Activated naive CD8-positive, alpha-beta T cell (primary cell): ENCODE measurements around the gene C12orf76.
"Not testable (repeated sequence)": the region's sequence is repeated elsewhere in the genome, so short reads cannot be mapped to it uniquely, and the experiment has no call there.

Experiments used
- H3K27ac Mint-ChIP-seq: one replicate; pipeline ENCODE4 v1.8.0; 2021; ENCODE audit warnings: mixed read lengths
- H3K27me3 Mint-ChIP-seq: one replicate; pipeline ENCODE4 v1.8.0; 2021; ENCODE audit warnings: mixed read lengths
- H3K36me3 Mint-ChIP-seq: one replicate; pipeline ENCODE4 v1.8.0; 2021; ENCODE audit warnings: mixed read lengths
- H3K4me1 Mint-ChIP-seq: one replicate; pipeline ENCODE4 v1.8.0; 2021; ENCODE audit warnings: low read depth, mixed read lengths
- H3K4me3 Mint-ChIP-seq: one replicate; pipeline ENCODE4 v1.8.0; 2021; ENCODE audit warnings: mild to moderate bottlenecking, mixed read lengths
- H3K9me3 Mint-ChIP-seq: one replicate; pipeline ENCODE4 v1.8.0; 2021; ENCODE audit warnings: low read depth, mixed read lengths

Gene C12orf76

DNA sequence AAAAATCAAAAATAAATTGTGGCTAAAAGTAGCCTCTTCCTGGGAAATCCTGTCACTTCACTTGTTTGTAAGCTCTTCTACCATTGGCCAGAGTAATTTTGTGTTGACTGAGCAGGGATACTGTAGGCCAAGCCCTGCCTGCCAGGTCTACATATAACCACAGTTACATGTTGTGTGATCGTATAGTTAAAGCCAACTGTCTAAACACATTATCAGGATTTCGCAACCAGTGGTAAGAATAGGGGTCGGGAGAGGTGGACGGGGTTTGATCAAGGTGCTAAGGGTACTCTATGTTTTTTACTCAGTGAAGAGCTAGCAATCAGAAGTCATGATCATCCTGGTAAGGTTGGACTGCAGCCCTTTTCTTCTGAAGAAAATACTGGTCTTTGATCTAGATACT lies 35.7 kb downstream of the C12orf76 start:
- H3K27ac Mint-ChIP-seq: peak overlapping the region; percentile 70
- no peak overlapping the region for H3K4me3 Mint-ChIP-seq
- H3K4me1 Mint-ChIP-seq: peaks cover 50% of the 10 kb centered on the region
- no peaks in the 10 kb centered on the region for H3K9me3 Mint-ChIP-seq
- H3K36me3 Mint-ChIP-seq: peaks cover 6% of the 10 kb centered on the region
- no peaks in the 10 kb centered on the region for H3K27me3 Mint-ChIP-seq

DNA sequence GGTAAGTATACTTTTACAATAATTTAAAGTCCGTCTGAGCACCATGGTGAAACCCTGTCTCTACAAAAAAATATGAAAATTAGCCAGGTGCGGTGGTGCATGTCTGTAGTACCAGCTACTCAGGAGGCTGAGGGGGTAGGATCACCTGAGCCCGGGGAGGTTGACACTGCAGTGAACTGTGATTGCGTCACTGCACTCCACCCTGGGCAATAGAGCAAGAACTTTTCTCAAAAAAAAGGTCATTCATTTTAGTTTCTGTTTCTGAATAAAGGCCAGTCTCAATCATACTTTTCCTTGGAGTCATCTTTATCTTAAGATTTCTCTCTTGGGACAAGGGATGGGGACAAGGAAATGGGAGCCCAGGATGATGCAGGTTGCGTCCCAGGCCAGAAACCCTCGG lies 36.2 kb downstream of the C12orf76 start:
- H3K36me3 Mint-ChIP-seq: peaks cover 6% of the 10 kb centered on the region
- H3K9me3 Mint-ChIP-seq: no peaks in the 10 kb centered on the region
- H3K27ac Mint-ChIP-seq: no peak overlapping the region
- no peak overlapping the region for H3K4me3 Mint-ChIP-seq
- no peaks in the 10 kb centered on the region for H3K27me3 Mint-ChIP-seq
- peaks cover 52% of the 10 kb centered on the region for H3K4me1 Mint-ChIP-seq

DNA sequence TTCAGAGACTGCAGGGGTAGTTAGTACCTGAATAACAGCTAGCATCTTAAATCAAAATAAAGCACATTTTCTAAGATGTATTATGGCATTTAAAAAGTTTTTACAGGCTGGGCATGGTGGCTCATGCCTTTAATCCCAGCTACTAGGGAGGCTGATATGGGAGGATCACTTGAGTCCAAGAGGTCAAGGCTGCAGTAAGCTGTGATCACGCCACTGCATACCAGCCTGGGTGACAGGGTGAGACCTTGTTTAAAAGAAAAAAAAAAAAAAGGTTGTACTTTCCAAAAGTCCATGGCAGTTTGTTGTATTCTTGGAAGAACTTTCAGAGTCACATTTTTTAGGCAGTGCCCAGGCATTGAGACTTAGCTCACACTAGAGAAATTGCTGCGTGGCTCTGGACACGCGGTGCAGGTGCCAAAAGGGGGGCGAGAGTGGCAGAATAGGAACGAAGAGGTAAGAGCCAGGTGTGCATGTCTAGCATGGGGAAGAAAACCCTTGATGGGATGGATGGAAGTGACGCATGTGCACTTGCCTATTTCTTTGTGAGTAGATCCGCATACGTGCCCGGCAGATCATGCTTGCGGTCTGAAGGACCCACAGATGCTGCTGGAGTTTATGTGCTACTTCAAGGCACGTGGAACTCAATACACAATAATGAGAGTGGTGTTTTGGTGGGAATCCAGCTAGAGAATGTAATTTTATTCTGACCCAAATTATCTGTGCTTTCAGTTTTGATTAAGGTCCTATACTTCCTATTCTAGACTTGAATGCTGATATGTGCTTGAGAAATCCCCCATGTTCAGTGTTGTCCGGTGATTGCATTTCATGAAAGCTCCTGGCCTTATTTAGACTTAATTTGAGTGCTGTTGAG lies 37.2 kb downstream of the C12orf76 start:
- H3K4me3 Mint-ChIP-seq: no peak overlapping the region
- no peaks in the 10 kb centered on the region for H3K9me3 Mint-ChIP-seq
- peaks cover 58% of the 10 kb centered on the region for H3K4me1 Mint-ChIP-seq
- H3K36me3 Mint-ChIP-seq: peaks cover 8% of the 10 kb centered on the region
- peak overlapping the region; percentile 73 for H3K27ac Mint-ChIP-seq
- H3K27me3 Mint-ChIP-seq: no peaks in the 10 kb centered on the region

DNA sequence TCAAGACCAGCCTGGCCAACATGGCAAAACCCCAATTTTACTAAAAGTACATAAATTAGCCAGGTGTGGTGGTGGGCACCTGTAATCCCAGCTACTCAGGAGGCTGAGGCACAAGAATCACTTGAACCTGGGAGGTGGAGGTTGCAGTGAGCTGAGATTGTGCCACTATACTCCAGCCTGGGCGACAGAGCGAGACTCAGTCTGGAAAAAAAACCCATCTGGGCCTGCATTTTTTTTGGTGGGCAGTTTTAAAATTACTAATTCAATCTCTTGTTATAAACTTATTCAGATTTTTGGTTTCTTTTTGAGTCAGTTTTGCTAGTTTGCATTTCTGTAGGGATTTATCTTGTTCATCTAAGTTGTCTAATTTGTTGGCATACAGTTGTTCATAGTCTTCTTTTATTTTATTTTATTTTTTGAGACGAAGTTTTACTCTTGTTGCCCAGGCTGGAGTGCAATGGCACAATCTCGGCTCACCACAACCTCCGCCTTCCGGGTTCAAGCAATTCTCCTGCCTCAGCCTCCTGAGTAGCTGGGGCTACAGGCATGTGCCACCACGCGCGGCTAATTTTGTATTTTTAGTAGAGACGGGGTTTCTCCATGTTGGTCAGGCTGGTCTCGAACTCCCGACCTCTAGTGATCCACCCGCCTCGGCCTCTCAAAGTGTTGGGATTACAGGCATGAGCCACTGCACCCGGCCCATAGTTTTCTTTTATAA lies 39.5 kb downstream of the C12orf76 start:
- not testable (repeated sequence) for H3K9me3 Mint-ChIP-seq, H3K36me3 Mint-ChIP-seq, H3K4me3 Mint-ChIP-seq, H3K27me3 Mint-ChIP-seq
- Mint-ChIP-seq H3K27ac (peak overlapping the region; percentile 87), H3K4me1 (peaks cover 68% of the 10 kb centered on the region)

DNA sequence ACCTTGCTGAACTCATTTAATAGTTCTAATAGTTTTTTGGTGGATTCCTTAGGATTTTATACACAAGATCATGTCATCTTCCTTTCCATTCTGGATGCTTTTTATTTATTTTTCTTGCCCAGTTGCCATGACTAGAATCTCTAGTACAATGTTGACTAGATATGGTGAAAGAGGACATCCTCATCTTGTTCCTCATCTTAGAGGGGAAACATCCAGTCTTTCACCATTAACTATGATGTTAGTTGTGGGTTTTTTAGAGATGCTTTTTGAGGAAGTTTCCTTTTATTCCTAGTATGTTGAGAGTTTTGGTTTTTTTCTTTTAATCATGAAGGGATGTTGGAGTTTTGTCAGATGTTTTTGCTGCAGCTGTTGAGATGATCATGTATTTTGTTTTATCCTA lies 40.4 kb downstream of the C12orf76 start:
- H3K27me3 Mint-ChIP-seq: no peaks in the 10 kb centered on the region
- peaks cover 72% of the 10 kb centered on the region for H3K4me1 Mint-ChIP-seq
- peaks cover 8% of the 10 kb centered on the region for H3K36me3 Mint-ChIP-seq
- peak overlapping the region; percentile 78 for H3K27ac Mint-ChIP-seq
- peak overlapping the region; percentile 20 for H3K4me3 Mint-ChIP-seq
- no peaks in the 10 kb centered on the region for H3K9me3 Mint-ChIP-seq

DNA sequence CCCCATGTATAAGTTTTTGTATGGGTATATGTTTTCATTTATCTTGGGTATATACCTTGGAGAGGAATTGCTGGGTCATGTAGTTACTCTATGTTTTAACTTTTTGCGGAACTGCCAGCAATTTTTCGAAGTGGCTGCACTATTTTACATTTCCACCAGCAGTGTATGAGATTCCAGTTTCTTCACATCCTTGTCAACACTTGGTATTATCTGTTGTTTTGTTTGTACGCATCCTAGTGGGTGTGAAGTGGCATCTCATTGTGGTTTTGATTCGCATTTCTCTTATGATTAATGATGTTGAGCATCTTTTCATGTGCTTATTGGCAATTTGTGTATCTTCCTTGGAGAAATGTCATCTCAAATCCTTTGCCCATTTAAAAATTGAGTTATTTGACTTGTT lies 42.2 kb downstream of the C12orf76 start:
- Mint-ChIP-seq H3K36me3 (peaks cover 8% of the 10 kb centered on the region), H3K4me1 (peaks cover 70% of the 10 kb centered on the region), H3K4me3 (peak overlapping the region; percentile 18), H3K27me3 (no peaks in the 10 kb centered on the region), H3K27ac (no peak overlapping the region), H3K9me3 (no peaks in the 10 kb centered on the region)

DNA sequence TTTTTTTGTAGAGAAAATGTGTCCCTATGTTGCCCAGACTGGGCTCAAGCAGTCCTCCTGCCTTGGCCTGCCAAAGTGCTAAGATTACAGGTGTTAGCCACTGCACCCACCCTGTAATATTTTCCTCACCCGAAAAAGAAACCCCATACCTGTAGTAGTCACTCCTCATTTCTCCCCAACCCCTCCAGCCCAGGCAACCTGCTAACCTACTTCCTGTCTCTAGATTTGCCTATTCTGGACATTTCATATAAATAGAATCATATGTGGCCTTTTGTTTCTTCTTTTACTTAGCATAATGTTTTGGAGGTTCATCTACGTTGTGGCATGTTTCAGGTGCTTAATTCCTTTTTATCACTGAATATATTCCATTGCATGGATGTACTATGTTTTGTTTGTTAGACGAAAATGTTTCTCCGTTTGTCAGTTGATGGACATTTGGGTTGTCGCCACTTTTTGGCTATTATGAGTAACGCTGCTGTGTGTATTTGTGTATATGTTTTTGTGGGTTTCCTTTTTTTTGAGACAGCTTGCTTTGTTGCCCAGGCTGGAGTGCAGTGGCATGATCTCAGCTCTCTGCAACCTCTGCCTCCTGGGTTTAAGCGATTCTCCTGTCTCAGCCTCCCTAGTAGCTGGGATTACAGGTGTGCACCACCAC lies 42.9 kb downstream of the C12orf76 start:
- H3K27me3 Mint-ChIP-seq: no peaks in the 10 kb centered on the region
- H3K36me3 Mint-ChIP-seq: peaks cover 10% of the 10 kb centered on the region
- no peaks in the 10 kb centered on the region for H3K9me3 Mint-ChIP-seq
- H3K4me1 Mint-ChIP-seq: peaks cover 70% of the 10 kb centered on the region
- peak overlapping the region; percentile 56 for H3K4me3 Mint-ChIP-seq
- H3K27ac Mint-ChIP-seq: peak overlapping the region; percentile 36

DNA sequence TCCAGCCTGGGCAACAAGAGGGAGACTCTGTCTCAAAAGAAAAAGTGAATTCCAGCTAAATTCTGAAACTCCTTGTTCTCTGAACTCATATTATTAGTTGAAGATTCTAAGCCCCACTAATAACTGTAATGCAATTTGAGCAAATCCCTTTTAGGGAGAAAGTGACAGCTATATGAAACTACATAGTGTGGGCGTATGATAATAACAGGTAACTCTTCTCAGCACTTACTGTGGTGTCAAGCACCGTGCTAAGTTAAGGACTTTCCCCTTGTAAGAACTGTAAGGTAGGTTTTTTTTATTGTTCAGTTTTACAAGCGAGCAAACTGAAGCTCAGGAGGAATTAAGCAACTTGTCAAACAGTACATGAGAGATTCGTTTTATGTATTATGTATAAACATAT lies 43.7 kb downstream of the C12orf76 start:
- H3K4me1 Mint-ChIP-seq: peaks cover 70% of the 10 kb centered on the region
- H3K4me3 Mint-ChIP-seq: peak overlapping the region; percentile 56
- no peaks in the 10 kb centered on the region for H3K27me3 Mint-ChIP-seq
- H3K27ac Mint-ChIP-seq: peak overlapping the region; percentile 82
- H3K9me3 Mint-ChIP-seq: no peaks in the 10 kb centered on the region
- peaks cover 10% of the 10 kb centered on the region for H3K36me3 Mint-ChIP-seq

DNA sequence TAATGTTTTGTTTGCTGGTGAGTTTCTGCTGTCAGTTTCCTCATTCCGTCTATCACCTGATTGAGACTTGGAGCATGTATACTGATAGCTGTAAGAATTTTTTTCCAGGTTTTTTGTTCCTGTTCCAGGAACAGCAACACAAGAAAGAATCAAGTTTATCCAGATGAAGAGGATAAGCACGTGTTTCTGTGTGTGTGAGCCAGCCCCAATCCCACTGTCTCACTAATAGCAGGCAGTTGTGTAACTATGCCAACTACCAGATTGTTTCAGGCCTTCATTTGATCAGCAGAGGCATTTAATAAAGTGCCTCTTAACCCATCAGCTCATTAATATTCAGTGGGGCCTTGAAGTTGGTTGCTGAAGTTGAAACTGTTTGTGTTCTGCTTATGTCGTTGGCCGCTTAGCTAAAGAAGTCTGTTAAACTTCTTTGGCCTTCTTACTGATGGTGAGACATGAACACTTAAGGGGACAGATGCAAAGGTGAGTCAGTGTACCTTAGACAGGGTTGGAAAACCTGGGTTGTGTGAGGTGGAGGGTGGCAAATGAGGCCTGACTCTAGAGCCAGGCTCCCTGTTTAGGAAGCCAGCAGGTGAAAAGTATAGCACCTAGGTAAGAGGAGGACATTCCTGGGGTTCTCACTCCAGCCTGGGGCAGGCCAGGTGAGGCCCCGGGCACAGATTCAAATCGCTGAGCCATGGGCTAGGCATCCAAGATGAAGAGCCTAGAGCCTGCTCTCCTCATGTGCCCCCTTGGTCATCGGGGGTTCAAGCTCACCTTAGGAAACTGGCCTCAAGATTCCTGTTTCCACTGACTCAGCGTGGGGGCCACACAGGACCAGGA lies 45.4 kb downstream of the C12orf76 start:
- H3K27me3 Mint-ChIP-seq: no peaks in the 10 kb centered on the region
- peaks cover 67% of the 10 kb centered on the region for H3K4me1 Mint-ChIP-seq
- H3K36me3 Mint-ChIP-seq: peaks cover 5% of the 10 kb centered on the region
- H3K27ac Mint-ChIP-seq: peak overlapping the region; percentile 89
- H3K4me3 Mint-ChIP-seq: no peak overlapping the region
- H3K9me3 Mint-ChIP-seq: no peaks in the 10 kb centered on the region

DNA sequence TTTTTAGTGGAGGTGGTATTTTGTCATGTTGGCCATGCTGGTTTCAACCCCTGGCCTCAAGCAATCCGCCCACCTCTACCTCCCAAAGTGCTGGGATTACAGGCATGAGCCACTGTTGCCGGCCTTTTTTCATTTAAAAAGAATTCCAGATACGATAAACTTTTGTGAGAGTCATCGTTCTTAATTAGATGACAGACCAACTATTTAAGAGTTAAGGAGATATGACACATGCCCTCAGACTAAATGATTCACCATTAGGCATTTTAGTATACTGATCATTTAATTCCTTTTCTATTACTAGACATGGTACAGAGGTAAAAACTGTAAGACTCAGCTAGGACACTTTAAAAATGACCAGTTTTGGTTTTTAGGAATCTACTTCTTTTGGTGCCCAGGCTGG lies 46.7 kb downstream of the C12orf76 start:
- Mint-ChIP-seq H3K36me3 (peaks cover 2% of the 10 kb centered on the region), H3K4me3 (peak overlapping the region; percentile 99), H3K27ac (peak overlapping the region; percentile 79), H3K4me1 (peaks cover 68% of the 10 kb centered on the region), H3K27me3 (no peaks in the 10 kb centered on the region), H3K9me3 (no peaks in the 10 kb centered on the region)

DNA sequence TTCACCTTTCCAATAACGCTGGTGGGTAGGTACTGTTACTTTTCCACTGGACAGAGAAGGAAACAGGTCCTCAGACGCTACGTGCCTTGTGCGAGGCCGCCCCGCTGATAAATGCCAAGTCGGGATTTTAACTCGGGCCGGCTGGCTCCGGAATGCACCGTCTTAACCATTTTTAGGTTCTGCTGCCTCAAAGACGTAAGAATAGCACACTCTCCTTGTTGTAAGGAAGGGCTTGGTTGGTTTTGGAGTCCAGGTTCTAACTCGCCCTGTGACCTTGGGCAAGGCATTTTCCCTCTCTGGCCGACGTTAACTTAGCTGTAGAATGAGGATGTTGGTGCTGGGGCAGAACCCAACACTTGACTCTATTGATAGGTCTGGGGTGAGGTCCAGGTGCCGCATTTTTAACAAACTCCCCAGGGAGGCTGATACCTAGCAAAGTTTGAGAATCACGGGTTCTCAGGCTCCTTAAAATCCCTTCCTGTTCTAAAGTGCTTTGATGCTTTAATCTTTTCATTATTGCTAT lies 48.3 kb downstream of the C12orf76 start:
- H3K36me3 Mint-ChIP-seq: peaks cover 2% of the 10 kb centered on the region
- H3K27ac Mint-ChIP-seq: peak overlapping the region; percentile 94
- H3K9me3 Mint-ChIP-seq: no peaks in the 10 kb centered on the region
- H3K4me1 Mint-ChIP-seq: peaks cover 66% of the 10 kb centered on the region
- H3K27me3 Mint-ChIP-seq: no peaks in the 10 kb centered on the region
- H3K4me3 Mint-ChIP-seq: peak overlapping the region; percentile 99

DNA sequence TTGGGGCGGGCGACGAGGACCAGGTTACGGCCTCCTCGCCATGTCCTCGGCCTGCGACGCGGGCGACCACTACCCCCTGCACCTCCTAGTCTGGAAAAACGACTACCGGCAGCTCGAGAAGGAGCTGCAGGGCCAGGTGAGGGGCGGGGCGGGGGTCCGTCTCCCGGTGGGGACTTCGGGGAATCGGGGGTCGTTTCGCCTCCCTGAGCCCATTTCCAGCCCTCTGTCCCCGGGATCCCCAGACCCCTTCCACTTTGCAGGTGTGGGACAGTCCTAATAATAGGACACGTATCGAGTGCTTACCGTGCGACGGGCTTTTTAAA lies 48.7 kb downstream of the C12orf76 start:
- peaks cover 66% of the 10 kb centered on the region for H3K4me1 Mint-ChIP-seq
- no peaks in the 10 kb centered on the region for H3K9me3 Mint-ChIP-seq
- H3K36me3 Mint-ChIP-seq: peaks cover 2% of the 10 kb centered on the region
- H3K27ac Mint-ChIP-seq: peak overlapping the region; percentile 94
- no peaks in the 10 kb centered on the region for H3K27me3 Mint-ChIP-seq
- H3K4me3 Mint-ChIP-seq: peak overlapping the region; percentile 99

DNA sequence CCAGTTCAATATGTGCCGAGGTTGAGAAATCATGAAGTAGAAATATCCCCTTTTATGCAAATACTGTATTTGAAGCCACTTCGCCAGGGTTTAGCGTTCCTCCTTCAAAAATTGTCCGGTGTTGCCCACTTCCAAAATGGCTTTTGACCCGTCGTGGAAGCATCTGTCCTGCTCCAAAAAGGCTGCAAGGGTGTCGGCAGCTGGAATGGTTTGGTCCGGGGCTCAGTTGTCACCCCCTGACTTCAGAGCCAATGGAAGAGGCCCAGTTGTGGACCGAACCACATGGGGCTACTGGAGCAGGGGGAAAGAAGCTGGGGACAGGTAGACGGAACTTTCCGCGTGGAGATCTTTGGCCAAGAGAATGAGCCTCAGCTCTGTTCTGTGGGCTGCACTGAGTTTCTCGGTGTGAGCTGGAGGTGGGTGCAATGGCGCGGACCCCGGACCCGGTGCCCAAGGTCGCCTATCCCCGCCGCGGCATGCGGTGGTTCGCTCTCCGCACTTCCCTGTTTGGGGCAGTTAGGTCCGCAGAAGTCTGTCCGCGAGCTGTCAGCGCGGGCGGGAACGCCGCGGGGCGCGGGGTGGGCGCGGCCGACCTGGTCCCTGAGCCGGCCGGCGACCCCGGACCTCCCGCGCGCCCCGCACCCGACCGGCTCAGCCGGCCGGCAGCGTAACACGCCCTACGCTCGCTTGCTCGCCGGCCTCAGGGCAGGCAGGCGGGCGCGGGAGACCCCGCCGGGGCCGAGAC lies 49.2 kb downstream of the C12orf76 start, which contains the start of gene ANKRD13A:
ANKRD13A (plus strand) TSS at position 527 of the 745 bp plus-strand sequence. CDS start 259 bp downstream, outside the sequence.
- H3K4me3 Mint-ChIP-seq: peak within 1 kb of the TSS; percentile 99
- H3K36me3 Mint-ChIP-seq: peaks cover 2% of the 10 kb centered on the region
- peaks cover 66% of the 10 kb centered on the region for H3K4me1 Mint-ChIP-seq
- no peaks in the 10 kb centered on the region for H3K9me3 Mint-ChIP-seq
- peak within 1 kb of the TSS; percentile 98 for H3K27ac Mint-ChIP-seq
- H3K27me3 Mint-ChIP-seq: no peaks in the 10 kb centered on the region
